ENCODE data around the gene SCYL1. TPM values are rescaled to one million over a fixed set of nuclear protein-coding genes. Genes with fewer than 3 reads are reported as not detected.

The SCYL1 gene
- total RNA-seq, 1 donor from 2014 or later, result 36.7 TPM

GRCh38 chr11:65493367-65494176 is 31.3 kb upstream of the SCYL1 start:
- ATAC-seq, result peak; percentile 69

- no peak for ATAC-seq
These were observed 28.4 kb upstream of the SCYL1 start for GRCh38 chr11:65496304-65497140.

- ATAC-seq, result peak; percentile 87
These were observed 27.5 kb upstream of the SCYL1 start for GRCh38 chr11:65497141-65498041.

- ATAC-seq, result no peak
These were observed 26.7 kb upstream of the SCYL1 start for GRCh38 chr11:65498042-65498726.

- no peak for ATAC-seq
These were observed 26.2 kb upstream of the SCYL1 start for GRCh38 chr11:65498727-65498976.

- peak; percentile 35 for ATAC-seq
These were observed 25.7 kb upstream of the SCYL1 start, which contains the start of gene MALAT1 for GRCh38 chr11:65498977-65499712. MALAT1 (plus strand) TSS chr11:65499045.

GRCh38 chr11:65499713-65500386 is 25.0 kb upstream of the SCYL1 start:
- no peak for ATAC-seq

- ATAC-seq, result no peak
These were observed 24.3 kb upstream of the SCYL1 start for GRCh38 chr11:65500387-65501185.

- no peak for ATAC-seq
These were observed 23.8 kb upstream of the SCYL1 start for GRCh38 chr11:65501186-65501471.

GRCh38 chr11:65501472-65502273 is 23.2 kb upstream of the SCYL1 start:
- ATAC-seq, result no peak

GRCh38 chr11:65502274-65502554 is 22.7 kb upstream of the SCYL1 start:
- no peak for ATAC-seq

GRCh38 chr11:65502555-65503367 is 22.1 kb upstream of the SCYL1 start:
- ATAC-seq, result no peak

- ATAC-seq, result no peak
These were observed 21.4 kb upstream of the SCYL1 start for GRCh38 chr11:65503368-65503948.

GRCh38 chr11:65503949-65504673 is 20.8 kb upstream of the SCYL1 start:
- no peak for ATAC-seq

GRCh38 chr11:65504674-65505465 is 20.0 kb upstream of the SCYL1 start:
- ATAC-seq, result no peak

GRCh38 chr11:65505466-65506289 is 19.2 kb upstream of the SCYL1 start:
- ATAC-seq, result no peak
